NCI-H1930 (cell line): ENCODE measurements around the gene CDC20B.
"Not testable (repeated sequence)": the region's sequence is repeated elsewhere in the genome, so short reads cannot be mapped to it uniquely, and the experiment has no call there.

Source experiments
- DNase-seq, 2 experiments: peaks; one replicate each; lab custom pipeline; 2025; lab: John Stamatoyannopoulos, UW

The CDC20B gene

GRCh38 chr5:55104036-55104772 is 68.8 kb downstream of the CDC20B start:
- DNase-seq = no peak

GRCh38 chr5:55102348-55102747 is 70.6 kb downstream of the CDC20B start, which contains the start of gene GZMA:
TSS of gene GZMA (plus strand) at chr5:55102646. CDS start at chr5:55102683, 37 bp downstream.
- no peak for DNase-seq

- no peak for DNase-seq
Observed at GRCh38 chr5:55101556-55102276, 71.3 kb downstream of the CDC20B start.

- not testable (repeated sequence) for DNase-seq
Observed at GRCh38 chr5:55101148-55101547, 71.8 kb downstream of the CDC20B start.

- DNase-seq = no peak
Observed at GRCh38 chr5:55096861-55097260, 76.1 kb downstream of the CDC20B start.

- no peak for DNase-seq
Observed at GRCh38 chr5:55096182-55096581, 76.8 kb downstream of the CDC20B start.

GRCh38 chr5:55091011-55091410 is 82.0 kb downstream of the CDC20B start:
- not testable (repeated sequence) for DNase-seq

GRCh38 chr5:55089301-55089700 is 83.7 kb downstream of the CDC20B start:
- not testable (repeated sequence) for DNase-seq

GRCh38 chr5:55081541-55081940 is 91.4 kb downstream of the CDC20B start:
- no peak for DNase-seq

GRCh38 chr5:55073211-55073610 is 99.8 kb downstream of the CDC20B start:
- DNase-seq = no peak

GRCh38 chr5:55072666-55073065 is 100.3 kb downstream of the CDC20B start:
- DNase-seq = no peak

GRCh38 chr5:55071413-55071812 is 101.6 kb downstream of the CDC20B start:
- DNase-seq = no peak

GRCh38 chr5:55070968-55071367 is 102.0 kb downstream of the CDC20B start:
- DNase-seq = no peak

- DNase-seq = no peak
Observed at GRCh38 chr5:55066277-55066676, 106.7 kb downstream of the CDC20B start.

- DNase-seq = no peak
Observed at GRCh38 chr5:55064523-55064922, 108.5 kb downstream of the CDC20B start.

GRCh38 chr5:55063899-55064298 is 109.1 kb downstream of the CDC20B start:
- no peak for DNase-seq

- DNase-seq = no peak
Observed at GRCh38 chr5:55063220-55063863, 109.6 kb downstream of the CDC20B start.
